ENCODE measurements around the gene SH3D19.
"Not testable (repeated sequence)": the region's sequence is repeated elsewhere in the genome, so short reads cannot be mapped to it uniquely, and the experiment has no call there.

The SH3D19 gene

DNA sequence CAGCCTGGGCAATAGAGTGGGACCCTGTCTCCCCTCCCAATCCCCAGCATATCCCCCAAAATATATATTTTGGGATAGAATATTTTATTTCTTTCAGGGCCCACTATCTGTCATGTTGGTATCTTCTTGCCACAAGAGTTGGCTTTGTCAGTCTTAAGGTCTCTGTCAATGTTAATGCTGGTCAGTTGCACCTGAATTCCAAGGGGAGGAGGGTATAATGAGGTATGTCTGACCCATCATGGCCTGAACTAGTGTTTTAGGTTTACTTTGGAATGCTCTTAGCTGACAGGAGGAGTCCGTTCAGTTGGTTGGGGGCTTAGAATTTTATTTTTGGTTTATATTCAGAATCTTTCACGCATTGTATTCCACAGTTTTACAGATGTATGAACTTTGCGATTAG is 232.2 kb downstream of the SH3D19 start:
- H2AFZ ChIP-seq (ENCODE audit: low read depth, low read length) = no peak overlapping the region
- no peaks in the 10 kb centered on the region for H3K27me3 ChIP-seq (ENCODE audit: insufficient read depth, low read length, poor library complexity)
- no peak for DNase-seq
- H3K4me1 ChIP-seq (ENCODE audit: insufficient read depth, low read length) = no peaks in the 10 kb centered on the region
- no peak overlapping the region for H3K9ac ChIP-seq (ENCODE audit: low read depth, low read length)
- ATAC-seq (ENCODE audit: insufficient read depth, low read depth) = no peak
- no peak for TF ChIP-seq EZH2 (IDR thresholded peaks at IDR 0.05; ENCODE audit: borderline replicate concordance, low read depth, low read length, severe bottlenecking)
- TF ChIP-seq, protein P1, sequence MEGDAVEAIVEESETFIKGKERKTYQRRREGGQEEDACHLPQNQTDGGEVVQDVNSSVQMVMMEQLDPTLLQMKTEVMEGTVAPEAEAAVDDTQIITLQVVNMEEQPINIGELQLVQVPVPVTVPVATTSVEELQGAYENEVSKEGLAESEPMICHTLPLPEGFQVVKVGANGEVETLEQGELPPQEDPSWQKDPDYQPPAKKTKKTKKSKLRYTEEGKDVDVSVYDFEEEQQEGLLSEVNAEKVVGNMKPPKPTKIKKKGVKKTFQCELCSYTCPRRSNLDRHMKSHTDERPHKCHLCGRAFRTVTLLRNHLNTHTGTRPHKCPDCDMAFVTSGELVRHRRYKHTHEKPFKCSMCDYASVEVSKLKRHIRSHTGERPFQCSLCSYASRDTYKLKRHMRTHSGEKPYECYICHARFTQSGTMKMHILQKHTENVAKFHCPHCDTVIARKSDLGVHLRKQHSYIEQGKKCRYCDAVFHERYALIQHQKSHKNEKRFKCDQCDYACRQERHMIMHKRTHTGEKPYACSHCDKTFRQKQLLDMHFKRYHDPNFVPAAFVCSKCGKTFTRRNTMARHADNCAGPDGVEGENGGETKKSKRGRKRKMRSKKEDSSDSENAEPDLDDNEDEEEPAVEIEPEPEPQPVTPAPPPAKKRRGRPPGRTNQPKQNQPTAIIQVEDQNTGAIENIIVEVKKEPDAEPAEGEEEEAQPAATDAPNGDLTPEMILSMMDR (IDR thresholded peaks at IDR 0.05; ENCODE audit: borderline replicate concordance, extremely low read depth, low read length, poor library complexity, severe bottlenecking) = no peak
- no peak overlapping the region for H3K4me3 ChIP-seq (ENCODE audit: low read depth in 1 of 2, low read length in 2 of 2)
- H3K9me3 ChIP-seq (ENCODE audit: insufficient read depth, low read length, severe bottlenecking) = no peaks in the 10 kb centered on the region
- H3K4me2 ChIP-seq (ENCODE audit: insufficient read depth, low read length) = no peak overlapping the region
- H3K79me2 ChIP-seq (ENCODE audit: insufficient read depth, low read length) = no peaks in the 10 kb centered on the region
- no peaks in the 10 kb centered on the region for H3K36me3 ChIP-seq (ENCODE audit: insufficient read depth, low read length)
- H3K27ac ChIP-seq (ENCODE audit: low read length) = no peak overlapping the region
- no peaks in the 10 kb centered on the region for H4K20me1 ChIP-seq (ENCODE audit: insufficient read depth, low read length)

DNA sequence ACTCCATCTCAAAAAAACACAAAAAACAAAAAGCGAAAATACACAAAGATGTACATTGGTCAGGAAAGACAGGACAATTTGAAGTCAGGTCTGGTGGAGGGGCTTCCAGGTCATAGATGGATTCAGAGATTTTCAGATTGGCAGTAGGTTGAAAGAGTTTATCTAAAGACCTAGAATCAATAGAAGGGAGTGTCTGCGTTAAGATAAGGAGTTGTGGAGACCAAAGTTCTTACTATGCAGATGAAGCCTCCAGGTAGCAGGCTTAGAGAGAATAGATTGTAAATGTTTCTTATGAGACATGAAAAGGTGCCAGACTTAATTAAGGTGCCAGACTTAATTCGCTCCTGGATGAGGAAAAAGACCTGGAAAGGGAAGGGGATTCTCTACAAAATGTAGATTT is 232.9 kb downstream of the SH3D19 start:
- H3K27me3 ChIP-seq (ENCODE audit: insufficient read depth, low read length, poor library complexity) = no peaks in the 10 kb centered on the region
- H3K4me3 ChIP-seq (ENCODE audit: low read depth in 1 of 2, low read length in 2 of 2) = no peak overlapping the region
- H3K9ac ChIP-seq (ENCODE audit: low read depth, low read length) = no peak overlapping the region
- H3K79me2 ChIP-seq (ENCODE audit: insufficient read depth, low read length) = no peaks in the 10 kb centered on the region
- no peak for DNase-seq
- TF ChIP-seq, protein P1 (IDR thresholded peaks at IDR 0.05; ENCODE audit: borderline replicate concordance, extremely low read depth, low read length, poor library complexity, severe bottlenecking) = no peak
- TF ChIP-seq EZH2 (IDR thresholded peaks at IDR 0.05; ENCODE audit: borderline replicate concordance, low read depth, low read length, severe bottlenecking) = no peak
- H3K36me3 ChIP-seq (ENCODE audit: insufficient read depth, low read length) = no peaks in the 10 kb centered on the region
- H3K4me1 ChIP-seq (ENCODE audit: insufficient read depth, low read length) = no peaks in the 10 kb centered on the region
- no peak overlapping the region for H3K4me2 ChIP-seq (ENCODE audit: insufficient read depth, low read length)
- no peaks in the 10 kb centered on the region for H4K20me1 ChIP-seq (ENCODE audit: insufficient read depth, low read length)
- H3K9me3 ChIP-seq (ENCODE audit: insufficient read depth, low read length, severe bottlenecking) = no peaks in the 10 kb centered on the region
- H3K27ac ChIP-seq (ENCODE audit: low read length) = no peak overlapping the region
- ATAC-seq (ENCODE audit: insufficient read depth, low read depth) = no peak
- no peak overlapping the region for H2AFZ ChIP-seq (ENCODE audit: low read depth, low read length)

DNA sequence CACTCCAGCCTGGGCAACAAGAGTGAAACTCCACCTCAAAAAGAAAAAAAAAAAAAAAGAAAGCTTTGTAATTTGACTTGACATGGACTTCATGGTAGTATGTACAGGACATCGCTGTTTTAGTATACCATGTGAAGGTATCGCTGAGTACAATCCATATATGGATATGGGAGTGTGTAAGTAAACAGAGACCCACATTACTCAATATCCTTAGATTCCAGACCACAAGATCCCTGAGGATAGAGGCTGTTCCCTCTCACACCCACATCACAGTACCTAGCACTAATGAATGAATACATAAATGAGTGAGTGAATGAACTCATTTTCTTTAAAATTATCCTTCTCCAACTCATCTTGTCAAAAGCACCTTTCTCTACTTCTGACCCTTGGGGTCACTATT is 234.4 kb downstream of the SH3D19 start:
- Histone ChIP-seq H3K79me2 (ENCODE audit: insufficient read depth, low read length) (no peaks in the 10 kb centered on the region), H3K27ac (ENCODE audit: low read length) (no peak overlapping the region), H3K9me3 (ENCODE audit: insufficient read depth, low read length, severe bottlenecking) (no peaks in the 10 kb centered on the region), H3K4me3 (ENCODE audit: low read depth in 1 of 2, low read length in 2 of 2) (no peak overlapping the region), H3K27me3 (ENCODE audit: insufficient read depth, low read length, poor library complexity) (no peaks in the 10 kb centered on the region), H3K9ac (ENCODE audit: low read depth, low read length) (no peak overlapping the region), H3K36me3 (ENCODE audit: insufficient read depth, low read length) (no peaks in the 10 kb centered on the region), H3K4me2 (ENCODE audit: insufficient read depth, low read length) (no peak overlapping the region), H3K4me1 (ENCODE audit: insufficient read depth, low read length) (no peaks in the 10 kb centered on the region), H2AFZ (ENCODE audit: low read depth, low read length) (no peak overlapping the region), H4K20me1 (ENCODE audit: insufficient read depth, low read length) (no peaks in the 10 kb centered on the region)
- no peak for ATAC-seq (ENCODE audit: insufficient read depth, low read depth)
- TF ChIP-seq EZH2 (IDR thresholded peaks at IDR 0.05; ENCODE audit: borderline replicate concordance, low read depth, low read length, severe bottlenecking) = no peak
- TF ChIP-seq, protein P1 (IDR thresholded peaks at IDR 0.05; ENCODE audit: borderline replicate concordance, extremely low read depth, low read length, poor library complexity, severe bottlenecking) = no peak
- DNase-seq = no peak

DNA sequence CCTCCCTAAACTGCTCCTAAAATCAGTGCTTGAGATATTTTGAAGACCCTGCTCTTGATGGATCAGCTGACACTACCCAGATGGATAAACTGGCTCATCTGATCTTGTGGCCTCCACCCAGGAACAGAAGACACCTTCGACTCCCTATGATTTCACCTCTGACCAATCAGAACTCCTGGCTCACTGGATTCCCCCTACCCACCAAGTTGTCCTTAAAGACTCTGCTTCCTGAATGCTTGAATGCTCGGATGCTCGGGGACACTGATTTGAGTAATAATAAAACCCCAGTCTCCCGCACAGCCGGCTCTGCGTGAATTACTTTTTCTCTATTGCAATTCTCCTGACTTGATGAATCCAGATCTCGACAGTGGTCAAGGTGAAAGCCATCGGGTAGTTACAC is 237.9 kb downstream of the SH3D19 start:
- ATAC-seq (ENCODE audit: insufficient read depth, low read depth) = no peak
- Histone ChIP-seq H3K27me3 (ENCODE audit: insufficient read depth, low read length, poor library complexity) (no peaks in the 10 kb centered on the region), H4K20me1 (ENCODE audit: insufficient read depth, low read length) (no peaks in the 10 kb centered on the region), H3K9ac (ENCODE audit: low read depth, low read length) (no peak overlapping the region), H3K27ac (ENCODE audit: low read length) (no peak overlapping the region), H3K79me2 (ENCODE audit: insufficient read depth, low read length) (no peaks in the 10 kb centered on the region), H3K9me3 (ENCODE audit: insufficient read depth, low read length, severe bottlenecking) (no peaks in the 10 kb centered on the region), H3K4me2 (ENCODE audit: insufficient read depth, low read length) (no peak overlapping the region), H2AFZ (ENCODE audit: low read depth, low read length) (no peak overlapping the region), H3K36me3 (ENCODE audit: insufficient read depth, low read length) (no peaks in the 10 kb centered on the region), H3K4me1 (ENCODE audit: insufficient read depth, low read length) (no peaks in the 10 kb centered on the region), H3K4me3 (ENCODE audit: low read depth in 1 of 2, low read length in 2 of 2) (no peak overlapping the region)
- DNase-seq = no peak
- TF ChIP-seq, protein P1 (IDR thresholded peaks at IDR 0.05; ENCODE audit: borderline replicate concordance, extremely low read depth, low read length, poor library complexity, severe bottlenecking) = no peak
- TF ChIP-seq EZH2 (IDR thresholded peaks at IDR 0.05; ENCODE audit: borderline replicate concordance, low read depth, low read length, severe bottlenecking) = no peak

DNA sequence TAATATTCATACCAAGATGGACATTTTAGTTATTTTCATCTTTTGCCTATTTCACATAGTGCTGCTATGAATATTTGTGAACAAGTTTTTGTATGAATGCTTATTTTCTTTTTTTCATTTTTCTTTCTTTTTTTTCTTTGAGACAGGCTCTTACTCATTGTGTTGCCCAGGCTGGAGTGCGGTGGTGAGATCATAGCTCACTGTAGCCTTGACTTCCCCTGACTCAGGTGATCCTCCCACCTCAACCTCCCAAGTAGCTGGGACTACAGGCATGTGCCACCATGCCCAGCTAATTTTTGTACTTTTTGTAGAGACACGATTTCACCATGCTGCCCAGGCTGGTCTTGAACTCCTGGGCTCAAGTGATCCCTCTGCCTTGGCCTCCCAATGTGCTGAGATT is 247.4 kb downstream of the SH3D19 start:
- not testable (repeated sequence) for H3K9ac ChIP-seq (ENCODE audit: low read depth, low read length); H3K27ac ChIP-seq (ENCODE audit: low read length); H3K4me1 ChIP-seq (ENCODE audit: insufficient read depth, low read length); H3K9me3 ChIP-seq (ENCODE audit: insufficient read depth, low read length, severe bottlenecking); H3K79me2 ChIP-seq (ENCODE audit: insufficient read depth, low read length); H2AFZ ChIP-seq (ENCODE audit: low read depth, low read length); H3K36me3 ChIP-seq (ENCODE audit: insufficient read depth, low read length); ATAC-seq (ENCODE audit: insufficient read depth, low read depth); H3K4me2 ChIP-seq (ENCODE audit: insufficient read depth, low read length); DNase-seq; H3K4me3 ChIP-seq (ENCODE audit: low read depth in 1 of 2, low read length in 2 of 2); H3K27me3 ChIP-seq (ENCODE audit: insufficient read depth, low read length, poor library complexity); H4K20me1 ChIP-seq (ENCODE audit: insufficient read depth, low read length)
